ENCODE data around the gene ACCS.

DNA sequence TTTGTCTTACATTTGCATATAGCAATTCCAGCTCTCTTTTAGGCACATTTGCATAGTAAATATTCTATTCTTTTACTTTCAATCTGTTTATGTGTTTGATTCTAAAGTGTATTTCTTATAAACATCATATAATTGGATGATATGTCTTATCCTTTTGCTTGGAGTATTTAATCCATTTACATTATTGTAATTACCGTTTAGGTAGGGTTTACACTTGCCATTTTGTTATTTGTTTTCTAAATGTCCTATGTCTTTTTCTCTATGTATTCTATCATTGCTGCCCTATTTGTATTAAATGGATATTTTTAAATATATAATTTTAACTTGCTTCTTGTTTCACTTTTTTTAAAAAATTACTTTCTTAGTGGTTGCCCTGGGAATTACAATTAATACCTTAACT lies 41.1 kb upstream of the ACCS start:
- TF ChIP-seq CTCF (IDR thresholded peaks at IDR 0.05; ENCODE audit: poor library complexity, severe bottlenecking) (no peak), TAF1 (IDR thresholded peaks at IDR 0.05; ENCODE audit: low read depth) (no peak), EP300 (conservative IDR thresholded peaks at IDR 0.05; ENCODE audit: poor library complexity, severe bottlenecking) (no peak), EZH2 (IDR thresholded peaks at IDR 0.05; ENCODE audit: borderline replicate concordance, insufficient read depth, low read length, poor library complexity, severe bottlenecking) (no peak), RAD21 (conservative IDR thresholded peaks at IDR 0.05) (no peak), POLR2AphosphoS5 (IDR thresholded peaks at IDR 0.05) (no peak), SMC3 (conservative IDR thresholded peaks at IDR 0.05; ENCODE audit: poor library complexity) (no peak), MXI1 (conservative IDR thresholded peaks at IDR 0.05; ENCODE audit: poor library complexity, severe bottlenecking) (no peak)
- TF ChIP-seq, protein P1, sequence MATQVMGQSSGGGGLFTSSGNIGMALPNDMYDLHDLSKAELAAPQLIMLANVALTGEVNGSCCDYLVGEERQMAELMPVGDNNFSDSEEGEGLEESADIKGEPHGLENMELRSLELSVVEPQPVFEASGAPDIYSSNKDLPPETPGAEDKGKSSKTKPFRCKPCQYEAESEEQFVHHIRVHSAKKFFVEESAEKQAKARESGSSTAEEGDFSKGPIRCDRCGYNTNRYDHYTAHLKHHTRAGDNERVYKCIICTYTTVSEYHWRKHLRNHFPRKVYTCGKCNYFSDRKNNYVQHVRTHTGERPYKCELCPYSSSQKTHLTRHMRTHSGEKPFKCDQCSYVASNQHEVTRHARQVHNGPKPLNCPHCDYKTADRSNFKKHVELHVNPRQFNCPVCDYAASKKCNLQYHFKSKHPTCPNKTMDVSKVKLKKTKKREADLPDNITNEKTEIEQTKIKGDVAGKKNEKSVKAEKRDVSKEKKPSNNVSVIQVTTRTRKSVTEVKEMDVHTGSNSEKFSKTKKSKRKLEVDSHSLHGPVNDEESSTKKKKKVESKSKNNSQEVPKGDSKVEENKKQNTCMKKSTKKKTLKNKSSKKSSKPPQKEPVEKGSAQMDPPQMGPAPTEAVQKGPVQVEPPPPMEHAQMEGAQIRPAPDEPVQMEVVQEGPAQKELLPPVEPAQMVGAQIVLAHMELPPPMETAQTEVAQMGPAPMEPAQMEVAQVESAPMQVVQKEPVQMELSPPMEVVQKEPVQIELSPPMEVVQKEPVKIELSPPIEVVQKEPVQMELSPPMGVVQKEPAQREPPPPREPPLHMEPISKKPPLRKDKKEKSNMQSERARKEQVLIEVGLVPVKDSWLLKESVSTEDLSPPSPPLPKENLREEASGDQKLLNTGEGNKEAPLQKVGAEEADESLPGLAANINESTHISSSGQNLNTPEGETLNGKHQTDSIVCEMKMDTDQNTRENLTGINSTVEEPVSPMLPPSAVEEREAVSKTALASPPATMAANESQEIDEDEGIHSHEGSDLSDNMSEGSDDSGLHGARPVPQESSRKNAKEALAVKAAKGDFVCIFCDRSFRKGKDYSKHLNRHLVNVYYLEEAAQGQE (IDR thresholded peaks at IDR 0.05; ENCODE audit: borderline replicate concordance): no peak

Measured in neural cell (in vitro differentiated cells).